ENCODE measurements around the gene BRI3.

- TF ChIP-seq EZH2 (IDR thresholded peaks at IDR 0.05; ENCODE audit: insufficient read depth, poor library complexity, severe bottlenecking) (no peak), EZH2phosphoT487 (IDR thresholded peaks at IDR 0.05; ENCODE audit: insufficient read depth, low read depth) (no peak)
These were observed 3.1 kb upstream of the BRI3 start for GRCh38 chr7:98278408-98278807.
